Adrenal gland (tissue), 5 donors: Measurements from ENCODE around the gene PAPSS1.

Experiments used
- POLR2A ChIP-seq, 2 donors: fragments of 450-650 bp; IDR thresholded peaks; one replicate each; pipeline ENCODE4 v1.6.1; 2017; ENCODE audit warnings: antibody characterized with exemption in 2 of 2, mild to moderate bottlenecking in 2 of 2, moderate library complexity in 1 of 2
- TF ChIP-seq, protein P1 (sequence below), 6 experiments: fragments of 450-650 bp in 4 of 6; fragments of 200-600 bp in 2 of 6; sonication (generic) in 1 of 6; IDR thresholded peaks; 1 replicate in 5 of 6; 2 replicates in 1 of 6; pipeline versions ENCODE4 v1.5.1 to v1.8.0; 2016 to 2021; ENCODE audit warnings: antibody characterized with exemption in 6 of 6, mild to moderate bottlenecking in 2 of 6, moderate library complexity in 1 of 6
- donor health status: DM: no; HTN: no; CAD: no.

GRCh38 chr4:107603430-107603829 is 116.6 kb downstream of the PAPSS1 start:
- TF ChIP-seq, protein P1, sequence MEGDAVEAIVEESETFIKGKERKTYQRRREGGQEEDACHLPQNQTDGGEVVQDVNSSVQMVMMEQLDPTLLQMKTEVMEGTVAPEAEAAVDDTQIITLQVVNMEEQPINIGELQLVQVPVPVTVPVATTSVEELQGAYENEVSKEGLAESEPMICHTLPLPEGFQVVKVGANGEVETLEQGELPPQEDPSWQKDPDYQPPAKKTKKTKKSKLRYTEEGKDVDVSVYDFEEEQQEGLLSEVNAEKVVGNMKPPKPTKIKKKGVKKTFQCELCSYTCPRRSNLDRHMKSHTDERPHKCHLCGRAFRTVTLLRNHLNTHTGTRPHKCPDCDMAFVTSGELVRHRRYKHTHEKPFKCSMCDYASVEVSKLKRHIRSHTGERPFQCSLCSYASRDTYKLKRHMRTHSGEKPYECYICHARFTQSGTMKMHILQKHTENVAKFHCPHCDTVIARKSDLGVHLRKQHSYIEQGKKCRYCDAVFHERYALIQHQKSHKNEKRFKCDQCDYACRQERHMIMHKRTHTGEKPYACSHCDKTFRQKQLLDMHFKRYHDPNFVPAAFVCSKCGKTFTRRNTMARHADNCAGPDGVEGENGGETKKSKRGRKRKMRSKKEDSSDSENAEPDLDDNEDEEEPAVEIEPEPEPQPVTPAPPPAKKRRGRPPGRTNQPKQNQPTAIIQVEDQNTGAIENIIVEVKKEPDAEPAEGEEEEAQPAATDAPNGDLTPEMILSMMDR (IDR thresholded peaks at IDR 0.05) = no peak
- no peak for TF ChIP-seq POLR2A (IDR thresholded peaks at IDR 0.05)
